VCaP (cell line): Measurements from ENCODE around the gene HNRNPA1.

Source experiments
- H3K27ac ChIP-seq: fragments of 450-650 bp; 2 replicates; pipeline ENCODE4 v1.5.1; 2017
- CTCF ChIP-seq: fragments of 450-650 bp; conservative IDR thresholded peaks from 2 replicates; pipeline ENCODE4 v1.5.1; 2017; ENCODE audit warnings: mild to moderate bottlenecking, moderate library complexity

HNRNPA1 gene

GRCh38 chr12:54286042-54287030 lies 5.8 kb downstream of the HNRNPA1 start:
- H3K27ac ChIP-seq = peak overlapping the region; percentile 27; the same call in 1 of the 2 replicates
- no peak for TF ChIP-seq CTCF

- H3K27ac ChIP-seq = peak overlapping the region; percentile 27; the same call in 1 of the 2 replicates
- TF ChIP-seq CTCF = no peak
These were observed 7.0 kb downstream of the HNRNPA1 start for GRCh38 chr12:54287261-54288157.

- no peak overlapping the region for H3K27ac ChIP-seq
- no peak for TF ChIP-seq CTCF
These were observed 11.8 kb downstream of the HNRNPA1 start for GRCh38 chr12:54292083-54292930.

- H3K27ac ChIP-seq = no peak overlapping the region
- TF ChIP-seq CTCF = no peak
These were observed 12.4 kb downstream of the HNRNPA1 start for GRCh38 chr12:54292931-54293241.

- H3K27ac ChIP-seq = no peak overlapping the region
- peak; percentile 78 for TF ChIP-seq CTCF
These were observed 13.8 kb downstream of the HNRNPA1 start for GRCh38 chr12:54294152-54294952.

GRCh38 chr12:54294953-54295566 lies 14.5 kb downstream of the HNRNPA1 start:
- H3K27ac ChIP-seq = no peak overlapping the region
- no peak for TF ChIP-seq CTCF
